ENCODE measurements around the gene PLCH2. TPM values are rescaled to one million over a fixed set of nuclear protein-coding genes. Genes with fewer than 3 reads are reported as not detected.

Gene PLCH2
- total RNA-seq, 1 donor from 2014 or later: not detected

GRCh38 chr1:2489615-2490014, 13.5 kb downstream of the PLCH2 start:
- Mint-ChIP-seq H3K9me3 (ENCODE audit: low read depth) (peaks cover 7% of the 10 kb centered on the region), H3K36me3 (ENCODE audit: insufficient read depth) (no peaks in the 10 kb centered on the region), H3K4me1 (ENCODE audit: low read depth) (no peaks in the 10 kb centered on the region), H3K27ac (no peak overlapping the region), H3K27me3 (peaks cover 18% of the 10 kb centered on the region), H3K4me3 (ENCODE audit: low read depth) (no peak overlapping the region)
- TF ChIP-seq, protein P1, sequence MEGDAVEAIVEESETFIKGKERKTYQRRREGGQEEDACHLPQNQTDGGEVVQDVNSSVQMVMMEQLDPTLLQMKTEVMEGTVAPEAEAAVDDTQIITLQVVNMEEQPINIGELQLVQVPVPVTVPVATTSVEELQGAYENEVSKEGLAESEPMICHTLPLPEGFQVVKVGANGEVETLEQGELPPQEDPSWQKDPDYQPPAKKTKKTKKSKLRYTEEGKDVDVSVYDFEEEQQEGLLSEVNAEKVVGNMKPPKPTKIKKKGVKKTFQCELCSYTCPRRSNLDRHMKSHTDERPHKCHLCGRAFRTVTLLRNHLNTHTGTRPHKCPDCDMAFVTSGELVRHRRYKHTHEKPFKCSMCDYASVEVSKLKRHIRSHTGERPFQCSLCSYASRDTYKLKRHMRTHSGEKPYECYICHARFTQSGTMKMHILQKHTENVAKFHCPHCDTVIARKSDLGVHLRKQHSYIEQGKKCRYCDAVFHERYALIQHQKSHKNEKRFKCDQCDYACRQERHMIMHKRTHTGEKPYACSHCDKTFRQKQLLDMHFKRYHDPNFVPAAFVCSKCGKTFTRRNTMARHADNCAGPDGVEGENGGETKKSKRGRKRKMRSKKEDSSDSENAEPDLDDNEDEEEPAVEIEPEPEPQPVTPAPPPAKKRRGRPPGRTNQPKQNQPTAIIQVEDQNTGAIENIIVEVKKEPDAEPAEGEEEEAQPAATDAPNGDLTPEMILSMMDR (IDR thresholded peaks at IDR 0.05; ENCODE audit: unreplicated experiment): no peak
- no peak for DNase-seq (ENCODE audit: low spot score, unreplicated experiment)

DNA sequence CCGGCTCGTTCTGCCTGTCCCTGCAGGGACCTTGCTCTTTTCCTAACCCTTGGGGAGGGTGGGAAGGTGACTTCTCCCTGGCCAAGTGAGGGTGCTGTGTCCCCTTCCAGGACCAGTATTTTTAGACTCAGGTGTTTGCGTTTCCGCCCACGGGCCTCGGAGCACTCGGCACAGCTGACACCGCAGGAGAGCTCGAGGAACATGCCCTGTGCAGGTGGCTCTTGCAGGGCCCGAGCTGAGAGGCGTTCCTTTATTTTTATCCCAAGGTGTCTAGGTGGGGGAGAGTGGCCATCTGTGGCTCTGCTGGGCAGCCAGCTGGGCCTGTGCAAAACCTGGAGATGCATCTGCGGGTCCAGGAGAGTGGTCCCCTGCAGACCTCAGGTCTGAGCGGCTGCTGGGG, 16.0 kb downstream of the PLCH2 start:
- H3K4me3 Mint-ChIP-seq (ENCODE audit: low read depth): no peak overlapping the region
- peaks cover 18% of the 10 kb centered on the region for H3K27me3 Mint-ChIP-seq
- TF ChIP-seq, protein P1 (IDR thresholded peaks at IDR 0.05; ENCODE audit: unreplicated experiment): no peak
- H3K4me1 Mint-ChIP-seq (ENCODE audit: low read depth): no peaks in the 10 kb centered on the region
- no peaks in the 10 kb centered on the region for H3K36me3 Mint-ChIP-seq (ENCODE audit: insufficient read depth)
- DNase-seq (ENCODE audit: low spot score, unreplicated experiment): no peak
- H3K27ac Mint-ChIP-seq: no peak overlapping the region
- peaks cover 7% of the 10 kb centered on the region for H3K9me3 Mint-ChIP-seq (ENCODE audit: low read depth)

GRCh38 chr1:2493218-2493617, 17.1 kb downstream of the PLCH2 start:
- no peak for DNase-seq (ENCODE audit: low spot score, unreplicated experiment)
- TF ChIP-seq, protein P1 (IDR thresholded peaks at IDR 0.05; ENCODE audit: unreplicated experiment): no peak
- Mint-ChIP-seq H3K27me3 (peaks cover 15% of the 10 kb centered on the region), H3K4me3 (ENCODE audit: low read depth) (no peak overlapping the region), H3K9me3 (ENCODE audit: low read depth) (peaks cover 4% of the 10 kb centered on the region), H3K4me1 (ENCODE audit: low read depth) (no peaks in the 10 kb centered on the region), H3K27ac (no peak overlapping the region), H3K36me3 (ENCODE audit: insufficient read depth) (no peaks in the 10 kb centered on the region)

DNA sequence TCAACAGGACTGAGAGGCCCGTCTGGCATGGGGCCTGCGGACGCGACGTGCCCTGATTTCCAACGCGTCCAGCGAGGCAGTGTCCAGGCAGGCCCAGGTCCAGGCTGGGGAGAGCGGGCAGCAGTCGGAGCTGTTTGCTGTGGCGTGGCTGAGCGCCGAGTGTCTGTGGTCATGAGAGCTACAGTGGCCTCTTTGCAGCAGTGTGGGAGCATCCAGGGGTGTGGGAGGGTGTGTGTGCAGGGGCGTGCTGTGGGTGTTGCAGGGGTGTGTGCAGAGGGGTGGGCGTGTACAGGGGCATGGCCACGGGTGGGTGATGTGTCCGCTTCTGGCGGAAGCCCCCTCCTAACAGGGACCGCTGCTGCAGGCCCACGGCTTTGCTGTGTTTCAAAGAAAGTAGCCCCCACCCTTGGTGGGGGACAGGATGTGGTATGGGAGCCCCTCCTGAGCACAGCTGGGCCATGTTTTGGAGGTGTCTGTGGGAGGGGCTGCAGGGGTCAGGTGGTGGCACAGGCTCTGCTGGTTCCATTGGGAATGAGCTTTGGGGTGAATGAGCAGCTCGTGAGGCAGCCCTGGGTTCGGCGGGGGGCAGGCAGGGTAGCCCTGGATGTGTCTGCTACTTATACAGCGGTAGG, 17.7 kb downstream of the PLCH2 start:
- no peak overlapping the region for H3K4me3 Mint-ChIP-seq (ENCODE audit: low read depth)
- peaks cover 11% of the 10 kb centered on the region for H3K27me3 Mint-ChIP-seq
- H3K4me1 Mint-ChIP-seq (ENCODE audit: low read depth): no peaks in the 10 kb centered on the region
- H3K36me3 Mint-ChIP-seq (ENCODE audit: insufficient read depth): no peaks in the 10 kb centered on the region
- H3K9me3 Mint-ChIP-seq (ENCODE audit: low read depth): peaks cover 2% of the 10 kb centered on the region
- H3K27ac Mint-ChIP-seq: no peak overlapping the region
- no peak for DNase-seq (ENCODE audit: low spot score, unreplicated experiment)
- TF ChIP-seq, protein P1 (IDR thresholded peaks at IDR 0.05; ENCODE audit: unreplicated experiment): no peak

GRCh38 chr1:2494323-2494693, 18.2 kb downstream of the PLCH2 start:
- no peaks in the 10 kb centered on the region for H3K4me1 Mint-ChIP-seq (ENCODE audit: low read depth)
- TF ChIP-seq, protein P1 (IDR thresholded peaks at IDR 0.05; ENCODE audit: unreplicated experiment): no peak

More at GRCh38 chr1:2494323-2494693, 18.2 kb downstream of the PLCH2 start:
- no peak for DNase-seq (ENCODE audit: low spot score, unreplicated experiment)
- Mint-ChIP-seq H3K36me3 (ENCODE audit: insufficient read depth) (no peaks in the 10 kb centered on the region), H3K4me3 (ENCODE audit: low read depth) (no peak overlapping the region), H3K9me3 (ENCODE audit: low read depth) (no peaks in the 10 kb centered on the region), H3K27me3 (peaks cover 9% of the 10 kb centered on the region), H3K27ac (no peak overlapping the region)

Data from progenitor cell of endocrine pancreas (in vitro differentiated cells).